K562 (cell line): Measurements from ENCODE around the gene CCDC70. TPM values are rescaled to one million over a fixed set of nuclear protein-coding genes. Genes with fewer than 3 reads are reported as not detected.

Source experiments
- ATAC-seq: fragments of 200-7000 bp; cut with Tn5 transposase; 3 replicates; pipeline ENCODE4 v1.9.1; 2020; ENCODE audit warnings: moderate library complexity
- BruUV-seq: library from RNA; stranded (reverse); fragments of 400-500 nt; replicated peaks from 2 replicates; lab custom pipeline; 2021; lab: Mats Ljungman, UMichigan
- CTCF ChIA-PET: fragments of 300-600 bp; formaldehyde crosslinking; extraction: SDS; loops from one replicate; lab custom pipeline; 2021; ENCODE audit warnings: low intra/inter-chr PET ratio; lab: Yijun Ruan, JAX
- POLR2A ChIA-PET: fragments of 300-600, 350-650 bp; sonication (Branson Sonifier 250); formaldehyde crosslinking; extraction: SDS; loops from one replicate; lab custom pipeline; 2021; ENCODE audit warnings: antibody characterized with exemption, inconsistent platforms; lab: Yijun Ruan, JAX
- DNase-seq, 4 experiments: peaks; one replicate each; pipeline versions ENCODE4 v3.0.0 to v3.0.0-alpha.2; 2011 to 2018; ENCODE audit warnings: low spot score in 3 of 4, mixed read lengths in 3 of 4; ENCODE audit errors: extremely low read depth in 1 of 4
- FAIRE-seq: peaks from 2 replicates; lab custom pipeline; 2011; peaks lifted over from hg19 to GRCh38; lab: Jason Lieb, UNC
- H2AFZ ChIP-seq: 2 replicates; pipeline ENCODE4 v1.6.0; 2011; ENCODE audit warnings: low read depth, low read length, control low read depth, inconsistent platforms
- H3K27ac ChIP-seq: fragments of 200-600 bp; 3 replicates; pipeline ENCODE4 v1.8.0; 2011; ENCODE audit warnings: low read depth, mild to moderate bottlenecking, control low read depth, inconsistent platforms, low read length, moderate library complexity, mixed read lengths; ENCODE audit errors: extremely low read depth
- H3K27me3 ChIP-seq, 2 experiments: fragments of 300-600 bp in 1 of 2; 2 replicates in 1 of 2; 3 replicates in 1 of 2; pipeline versions ENCODE4 v1.6.0 to v1.8.0; 2011; ENCODE audit warnings: inconsistent platforms in 2 of 2, low read length in 2 of 2, mild to moderate bottlenecking in 1 of 2, mixed read lengths in 1 of 2, moderate library complexity in 1 of 2; ENCODE audit not compliant: control insufficient read depth in 2 of 2, insufficient read depth in 2 of 2
- H3K36me3 ChIP-seq: fragments of 300-600 bp; 3 replicates; pipeline ENCODE4 v1.8.0; 2011; ENCODE audit warnings: mild to moderate bottlenecking, low read length, inconsistent platforms; ENCODE audit not compliant: control insufficient read depth, insufficient read depth
- H3K4me1 ChIP-seq, 2 experiments: fragments of 200-600 bp in 1 of 2; replicated peaks in 1 of 2; 2 replicates in 1 of 2; 3 replicates in 1 of 2; pipeline versions ENCODE4 v1.5.1 to v1.8.0; 2011; ENCODE audit warnings: inconsistent platforms in 2 of 2, low read length in 2 of 2, mild to moderate bottlenecking in 1 of 2, mixed read lengths in 1 of 2, moderate library complexity in 1 of 2; ENCODE audit not compliant: control insufficient read depth in 2 of 2, insufficient read depth in 2 of 2
- H3K4me2 ChIP-seq: 2 replicates; pipeline ENCODE4 v1.6.1; 2011; ENCODE audit warnings: low read length, control low read depth, inconsistent platforms, mixed read lengths; ENCODE audit not compliant: insufficient read depth
- H3K4me3 ChIP-seq: fragments of 200-600 bp; sonication (generic), shearing (Covaris generic); 2 replicates; pipeline ENCODE4 v1.5.1; 2016; ENCODE audit warnings: control low read depth, inconsistent platforms
- H3K79me2 ChIP-seq: fragments of 200-600 bp; 3 replicates; pipeline ENCODE4 v1.8.0; 2011; ENCODE audit warnings: low read length, inconsistent platforms; ENCODE audit not compliant: control insufficient read depth, insufficient read depth
- H3K9ac ChIP-seq, 2 experiments: 2 replicates each; pipeline versions ENCODE4 v1.6.0 to v1.6.1; 2011; ENCODE audit warnings: low read depth in 2 of 2, low read length in 2 of 2, control low read depth in 1 of 2, inconsistent platforms in 1 of 2, mild to moderate bottlenecking in 1 of 2, mixed read lengths in 1 of 2; ENCODE audit not compliant: insufficient read depth in 1 of 2
- H3K9me1 ChIP-seq: one replicate; pipeline ENCODE4 v1.6.0; 2011; ENCODE audit warnings: inconsistent platforms, mild to moderate bottlenecking, low read length, moderate library complexity; ENCODE audit not compliant: control insufficient read depth, insufficient read depth
- H3K9me3 ChIP-seq: replicated peaks from 2 replicates; pipeline ENCODE4 v1.5.1; 2011; ENCODE audit warnings: low read depth, low read length, inconsistent platforms; ENCODE audit not compliant: control insufficient read depth, insufficient read depth
- H4K20me1 ChIP-seq: replicated peaks from 2 replicates; pipeline ENCODE4 v1.6.1; 2011; ENCODE audit warnings: low read length, inconsistent platforms, mixed read lengths; ENCODE audit not compliant: control insufficient read depth, insufficient read depth
- FOXA1 ChIP-seq: fragments of 450-650 bp; IDR thresholded peaks from 2 replicates; pipeline ENCODE4 v1.6.1; 2016; ENCODE audit warnings: mild to moderate bottlenecking, borderline replicate concordance
- FOXP1 ChIP-seq: sonication (generic); formaldehyde crosslinking; IDR thresholded peaks from 2 replicates; pipeline ENCODE4 v1.8.0; 2022; ENCODE audit warnings: mild to moderate bottlenecking, missing genetic modification reagents
- FUS ChIP-seq: fragments of 200-400 bp; formaldehyde crosslinking; optimal IDR thresholded peaks from 2 replicates; pipeline ENCODE3; 2017; ENCODE audit warnings: low read depth, low read length
- HNRNPLL ChIP-seq: fragments of 200-400 bp; formaldehyde crosslinking; IDR thresholded peaks from 2 replicates; pipeline ENCODE4 v1.6.1; 2017; ENCODE audit warnings: low read length, low read depth, mild to moderate bottlenecking; ENCODE audit not compliant: poor library complexity, severe bottlenecking
- MED1 ChIP-seq: sonication (generic); formaldehyde crosslinking; IDR thresholded peaks from 2 replicates; pipeline ENCODE4 v1.8.1; 2023; ENCODE audit warnings: missing genetic modification reagents, borderline replicate concordance
- MEF2A ChIP-seq: IDR thresholded peaks from 2 replicates; pipeline ENCODE4 v1.6.1; 2011; ENCODE audit warnings: low read depth, mild to moderate bottlenecking, low read length, moderate library complexity; ENCODE audit not compliant: control insufficient read depth
- NFYB ChIP-seq: IDR thresholded peaks from 2 replicates; pipeline ENCODE4 v1.6.1; 2011; ENCODE audit warnings: mild to moderate bottlenecking, moderate library complexity; ENCODE audit not compliant: insufficient read length; ENCODE audit errors: extremely low read depth
- SRSF1 ChIP-seq: fragments of 200-400 bp; formaldehyde crosslinking; IDR thresholded peaks from 2 replicates; pipeline ENCODE4 v1.6.1; 2017; ENCODE audit warnings: mild to moderate bottlenecking, low read depth, low read length, moderate library complexity
- SRSF7 ChIP-seq: fragments of 200-400 bp; formaldehyde crosslinking; optimal IDR thresholded peaks from 2 replicates; pipeline ENCODE3; 2017; ENCODE audit warnings: mild to moderate bottlenecking, low read depth, low read length
- TGIF2 ChIP-seq: sonication (generic); formaldehyde crosslinking; IDR thresholded peaks from 2 replicates; pipeline ENCODE4 v1.8.1; 2022; ENCODE audit warnings: mild to moderate bottlenecking, missing genetic modification reagents, moderate library complexity
- ZBTB11 ChIP-seq, 3 experiments: fragments of 200-800 bp in 1 of 3; fragments of 250-450 bp in 1 of 3; fragments of 450-650 bp in 1 of 3; sonication (Bioruptor Pico) in 1 of 3; sonication (Bioruptor generic) in 1 of 3; formaldehyde crosslinking in 1 of 3; IDR thresholded peaks; 2 replicates each; pipeline versions ENCODE4 v1.6.1 to v1.8.0; 2016 to 2022; ENCODE audit warnings: mild to moderate bottlenecking in 2 of 3, missing genetic modification characterization in 2 of 3, missing compliant biosample characterization in 1 of 3, moderate library complexity in 1 of 3
- ZNF239 ChIP-seq: fragments of 250-450 bp; sonication (Bioruptor Pico); IDR thresholded peaks from 2 replicates; pipeline ENCODE4 v1.4.0; 2020; ENCODE audit warnings: mild to moderate bottlenecking
- ZNF76 ChIP-seq: fragments of 250-450 bp; sonication (Bioruptor Pico); IDR thresholded peaks from 2 replicates; pipeline ENCODE4 v1.4.0; 2020; ENCODE audit warnings: mild to moderate bottlenecking, moderate library complexity, borderline replicate concordance
- WGBS: fragments of 100-300 bp; shearing (Covaris generic); methylation state at CpG from one replicate; pipeline ENCODE4 v1.1.6; 2016; ENCODE audit warnings: low coverage, mixed read lengths; ENCODE audit not compliant: insufficient coverage; ENCODE audit errors: missing lambda C conversion rate; 5-methylcytosine and 5-hydroxymethylcytosine counted together
- in situ Hi-C: fragments of 300-500 bp; cut with MboI; formaldehyde crosslinking; loops from 4 replicates; pipeline ENCODE4 v1.15.0; 2018; ENCODE audit warnings: inconsistent platforms, mixed read lengths
- intact Hi-C: fragments of 100-400 bp; cut with micrococcal nuclease; formaldehyde crosslinking; loops from 2 replicates; pipeline ENCODE4 v1.14.2; 2022
- polyA plus RNA-seq, 8 experiments: library from polyadenylated mRNA; depleted of rRNA in 4 of 8; stranded (reverse) in 5 of 8; unstranded in 3 of 8; fragments of >200 nt; fragmentation: Nextera tagmentation in 2 of 8; fragmentation: Illumina TruSeq in 1 of 8; extraction: Ambion mirVana in 2 of 8; extraction: Trizol in 1 of 8; gene quantifications; 2 replicates each; pipeline versions ENCODE4 v1.2.1 to v1.2.3, GENCODE V29; 2011 to 2014; ENCODE audit warnings: inconsistent platforms in 1 of 8, missing spikeins in 1 of 8
- total RNA-seq, 7 experiments: library from RNA; depleted of rRNA in 6 of 7; stranded (reverse); fragments of >200 nt in 6 of 7; fragmentation: Illumina TruSeq in 2 of 7; extraction: Trizol in 2 of 7; gene quantifications; 2 replicates each; pipeline versions ENCODE4 v1.2.1 to v1.2.3, GENCODE V29; 2011 to 2021; ENCODE audit warnings: low replicate concordance in 1 of 7
- TF ChIP-seq, protein P1 (sequence below): sonication (generic); formaldehyde crosslinking; IDR thresholded peaks from 2 replicates; pipeline ENCODE4 v1.8.1; 2023; ENCODE audit warnings: mild to moderate bottlenecking, missing genetic modification reagents

CCDC70 gene
- total and polyA plus RNA-seq, 9 of the 15 experiments (the other 6 are each of a cell fraction or from before 2014, with no cell fraction given) = not detected

GRCh38 chr13:51845574-51846318 lies 16.0 kb upstream of the CCDC70 start (continued):
- TF ChIP-seq SRSF1 (no peak), FOXP1 (CRISPR knock-in tag) (no peak)

DNA sequence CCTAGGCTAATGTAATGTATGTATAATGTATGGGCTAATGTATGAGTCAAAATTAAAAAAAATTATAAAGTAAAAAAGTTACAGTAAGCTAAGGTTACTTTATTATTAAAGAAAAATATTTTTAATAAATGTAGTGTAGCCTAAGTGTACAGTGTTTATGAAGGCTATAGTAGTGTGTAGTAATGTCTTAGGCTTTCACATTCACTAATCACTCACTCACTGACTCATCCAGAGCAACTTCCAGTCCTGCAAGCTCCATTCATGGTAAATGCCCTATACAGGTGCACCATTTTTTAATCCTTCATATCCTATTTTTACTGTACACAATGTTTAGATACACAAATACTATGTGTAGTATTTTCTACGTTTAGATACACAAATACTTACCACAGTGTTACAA lies 15.0 kb upstream of the CCDC70 start:
- ChIA-PET POLR2A (no interaction called here), CTCF (no interaction called here)
- Histone ChIP-seq H3K4me1 (peaks cover 0 to 6% of the 10 kb centered on the region in 2 experiments; a peak in 3 of 5 replicates), H3K36me3 (no peaks in the 10 kb centered on the region), H3K4me3 (no peak overlapping the region), H3K9ac (no peak overlapping the region), H3K27me3 (no peaks in the 10 kb centered on the region), H3K9me1 (no peaks in the 10 kb centered on the region), H4K20me1 (no peaks in the 10 kb centered on the region), H3K79me2 (no peaks in the 10 kb centered on the region), H3K27ac (no peak overlapping the region), H3K4me2 (no peak overlapping the region), H2AFZ (no peak overlapping the region), H3K9me3 (no peaks in the 10 kb centered on the region)
- in situ Hi-C loops (no loop called here), intact Hi-C loops (loop anchor here (5.0 kb wide), 1 partner anchor 281 kb away; the partner anchor contains the start of gene NEK5)
- no TSS peak for BruUV-seq
- FAIRE-seq (no peak), ATAC-seq (no peak), DNase-seq (no peak)
- 11% methylated on average over 1 of the region's 1 CpG for WGBS
- TF ChIP-seq FOXA1 (no peak), NFYB (no peak), TGIF2 (CRISPR knock-in tag) (no peak), ZBTB11 (CRISPR knock-in tag; IDR thresholded peaks at IDR 0.05) (no peak), ZNF76 (CRISPR knock-in tag) (no peak), FUS (no peak), MED1 (CRISPR knock-in tag) (no peak), HNRNPLL (no peak), ZNF239 (CRISPR knock-in tag) (no peak), MEF2A (no peak), SRSF7 (no peak)
- TF ChIP-seq, protein P1, sequence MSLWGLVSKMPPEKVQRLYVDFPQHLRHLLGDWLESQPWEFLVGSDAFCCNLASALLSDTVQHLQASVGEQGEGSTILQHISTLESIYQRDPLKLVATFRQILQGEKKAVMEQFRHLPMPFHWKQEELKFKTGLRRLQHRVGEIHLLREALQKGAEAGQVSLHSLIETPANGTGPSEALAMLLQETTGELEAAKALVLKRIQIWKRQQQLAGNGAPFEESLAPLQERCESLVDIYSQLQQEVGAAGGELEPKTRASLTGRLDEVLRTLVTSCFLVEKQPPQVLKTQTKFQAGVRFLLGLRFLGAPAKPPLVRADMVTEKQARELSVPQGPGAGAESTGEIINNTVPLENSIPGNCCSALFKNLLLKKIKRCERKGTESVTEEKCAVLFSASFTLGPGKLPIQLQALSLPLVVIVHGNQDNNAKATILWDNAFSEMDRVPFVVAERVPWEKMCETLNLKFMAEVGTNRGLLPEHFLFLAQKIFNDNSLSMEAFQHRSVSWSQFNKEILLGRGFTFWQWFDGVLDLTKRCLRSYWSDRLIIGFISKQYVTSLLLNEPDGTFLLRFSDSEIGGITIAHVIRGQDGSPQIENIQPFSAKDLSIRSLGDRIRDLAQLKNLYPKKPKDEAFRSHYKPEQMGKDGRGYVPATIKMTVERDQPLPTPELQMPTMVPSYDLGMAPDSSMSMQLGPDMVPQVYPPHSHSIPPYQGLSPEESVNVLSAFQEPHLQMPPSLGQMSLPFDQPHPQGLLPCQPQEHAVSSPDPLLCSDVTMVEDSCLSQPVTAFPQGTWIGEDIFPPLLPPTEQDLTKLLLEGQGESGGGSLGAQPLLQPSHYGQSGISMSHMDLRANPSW (CRISPR knock-in tag) = no peak
